Measurements from ENCODE around the gene OCA2. TPM values are rescaled to one million over a fixed set of nuclear protein-coding genes. Genes with fewer than 3 reads are reported as not detected.

The OCA2 gene
- polyA plus RNA-seq, 1 donor (not counting 4 experiments of a cell fraction or from before 2014, with no cell fraction given): 0.05 TPM

- Histone ChIP-seq H3K4me3 (ENCODE audit: control insufficient read depth in 2 of 3, extremely low read depth in 1 of 3, insufficient read depth in 2 of 3, low read depth in 1 of 3, low read length in 3 of 3) (no peak overlapping the region), H3K9me3 (ENCODE audit: control insufficient read depth, low read depth, low read length) (no peaks in the 10 kb centered on the region), H3K9ac (ENCODE audit: control insufficient read depth, extremely low read depth, insufficient read depth, low read length) (no peak overlapping the region), H3K9me1 (ENCODE audit: control insufficient read depth, extremely low read depth, insufficient read depth, low read length) (no peaks in the 10 kb centered on the region), H4K20me1 (ENCODE audit: control insufficient read depth, extremely low read depth, insufficient read depth, low read length) (no peaks in the 10 kb centered on the region), H3K27ac (ENCODE audit: control insufficient read depth, insufficient read depth, low read length) (no peak overlapping the region), H3K4me1 (ENCODE audit: control insufficient read depth, extremely low read depth, insufficient read depth, low read length) (no peaks in the 10 kb centered on the region), H2AFZ (ENCODE audit: control insufficient read depth, low read length) (no peak overlapping the region), H3K4me2 (ENCODE audit: control insufficient read depth, extremely low read depth, insufficient read depth, low read depth, low read length) (no peak overlapping the region), H3K36me3 (ENCODE audit: control insufficient read depth in 2 of 2, extremely low read depth in 1 of 2, insufficient read depth in 2 of 2, low read length in 2 of 2) (no peaks in the 10 kb centered on the region), H3K27me3 (ENCODE audit: control insufficient read depth, extremely low read depth, insufficient read depth, low read length) (no peaks in the 10 kb centered on the region), H3K79me2 (ENCODE audit: control insufficient read depth, insufficient read depth, low read length) (no peaks in the 10 kb centered on the region)
- TF ChIP-seq EZH2 (IDR thresholded peaks at IDR 0.05; ENCODE audit: low read length): no peak
- no peak for TF ChIP-seq CTCF (optimal IDR thresholded peaks at IDR 0.05 in 1 of 3, IDR thresholded peaks at IDR 0.05 in 1 of 3, conservative IDR thresholded peaks at IDR 0.05 in 1 of 3; ENCODE audit: extremely low read depth in 1 of 3, insufficient read depth in 2 of 3, low read length in 3 of 3)
- DNase-seq (ENCODE audit: low read depth, low spot score): no peak
- FAIRE-seq: no peak
- dilution Hi-C loops (cut with MboI; ENCODE audit: extremely low pct_ligation_motif_present, low sequenced_read_pairs): no loop called here
Measured at GRCh38 chr15:27805261-27806220, 293.6 kb downstream of the OCA2 start.

GRCh38 chr15:27804569-27805260, 294.4 kb downstream of the OCA2 start:
- Histone ChIP-seq H3K9me1 (ENCODE audit: control insufficient read depth, extremely low read depth, insufficient read depth, low read length) (no peaks in the 10 kb centered on the region), H3K4me2 (ENCODE audit: control insufficient read depth, extremely low read depth, insufficient read depth, low read depth, low read length) (no peak overlapping the region), H3K4me3 (ENCODE audit: control insufficient read depth in 2 of 3, extremely low read depth in 1 of 3, insufficient read depth in 2 of 3, low read depth in 1 of 3, low read length in 3 of 3) (no peak overlapping the region), H3K79me2 (ENCODE audit: control insufficient read depth, insufficient read depth, low read length) (no peaks in the 10 kb centered on the region), H2AFZ (ENCODE audit: control insufficient read depth, low read length) (no peak overlapping the region), H3K27ac (ENCODE audit: control insufficient read depth, insufficient read depth, low read length) (no peak overlapping the region), H4K20me1 (ENCODE audit: control insufficient read depth, extremely low read depth, insufficient read depth, low read length) (no peaks in the 10 kb centered on the region), H3K4me1 (ENCODE audit: control insufficient read depth, extremely low read depth, insufficient read depth, low read length) (no peaks in the 10 kb centered on the region), H3K36me3 (ENCODE audit: control insufficient read depth in 2 of 2, extremely low read depth in 1 of 2, insufficient read depth in 2 of 2, low read length in 2 of 2) (no peaks in the 10 kb centered on the region), H3K9me3 (ENCODE audit: control insufficient read depth, low read depth, low read length) (no peaks in the 10 kb centered on the region), H3K27me3 (ENCODE audit: control insufficient read depth, extremely low read depth, insufficient read depth, low read length) (no peaks in the 10 kb centered on the region), H3K9ac (ENCODE audit: control insufficient read depth, extremely low read depth, insufficient read depth, low read length) (no peak overlapping the region)
- dilution Hi-C loops (cut with MboI; ENCODE audit: extremely low pct_ligation_motif_present, low sequenced_read_pairs): no loop called here
- FAIRE-seq: no peak
- no peak for TF ChIP-seq EZH2 (IDR thresholded peaks at IDR 0.05; ENCODE audit: low read length)
- no peak for TF ChIP-seq CTCF (optimal IDR thresholded peaks at IDR 0.05 in 1 of 3, IDR thresholded peaks at IDR 0.05 in 1 of 3, conservative IDR thresholded peaks at IDR 0.05 in 1 of 3; ENCODE audit: extremely low read depth in 1 of 3, insufficient read depth in 2 of 3, low read length in 3 of 3)
- DNase-seq (ENCODE audit: low read depth, low spot score): no peak
